ENCODE results near the gene SPATA13.
"Not testable (repeated sequence)": the region's sequence is repeated elsewhere in the genome, so short reads cannot be mapped to it uniquely, and the experiment has no call there.

Gene SPATA13

DNA sequence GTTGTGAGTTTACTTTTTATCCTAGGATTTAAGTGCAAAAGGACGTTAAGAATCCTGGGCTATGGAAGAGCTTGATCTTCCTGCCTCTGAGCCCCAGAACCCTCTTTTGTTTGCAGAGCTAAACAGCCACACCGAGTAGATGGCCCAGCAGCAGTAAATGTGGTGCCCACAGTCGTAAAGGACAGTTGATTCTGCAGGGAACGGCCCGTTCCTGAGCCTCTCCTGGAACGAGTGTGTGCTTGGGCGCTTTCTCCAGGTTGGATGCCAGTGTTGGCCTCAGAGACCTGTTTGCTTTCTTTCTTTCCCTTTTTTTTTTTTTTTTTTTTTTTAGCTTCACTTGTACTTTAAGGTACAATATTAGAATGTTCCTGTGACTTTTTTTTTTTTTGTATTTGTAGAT is 41.7 kb downstream of the SPATA13 start:
- no peak for FAIRE-seq

GRCh38 chr13:24203273-24203672 is 42.8 kb downstream of the SPATA13 start:
- FAIRE-seq: no peak

- no peak for FAIRE-seq
Measured at GRCh38 chr13:24203811-24204210, 43.3 kb downstream of the SPATA13 start.

DNA sequence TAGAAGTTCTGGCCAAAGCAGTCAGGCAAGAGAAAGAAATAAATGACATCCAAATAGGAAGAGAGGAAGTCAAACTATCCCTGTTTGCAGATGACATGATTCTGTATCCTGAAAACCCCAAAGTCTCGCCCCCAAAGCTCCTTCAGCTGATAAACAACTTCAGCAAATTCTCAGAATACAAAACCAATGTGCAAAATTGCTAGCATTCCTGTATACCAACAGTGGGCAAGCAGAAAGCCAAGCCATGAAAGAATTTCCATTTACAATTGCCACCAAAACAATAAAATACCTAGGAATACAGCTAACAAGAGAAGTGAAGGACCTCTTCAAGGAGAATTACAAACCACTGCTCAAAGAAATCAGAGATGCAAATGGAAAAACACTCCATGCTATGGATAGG is 44.6 kb downstream of the SPATA13 start:
- FAIRE-seq: not testable (repeated sequence)

GRCh38 chr13:24207841-24208667 is 47.5 kb downstream of the SPATA13 start:
- no peak for FAIRE-seq

- no peak for FAIRE-seq
Measured at GRCh38 chr13:24209138-24209537, 48.6 kb downstream of the SPATA13 start.

GRCh38 chr13:24212254-24212653 is 51.7 kb downstream of the SPATA13 start:
- FAIRE-seq: no peak

GRCh38 chr13:24212674-24213073 is 52.2 kb downstream of the SPATA13 start:
- FAIRE-seq: no peak

GRCh38 chr13:24213932-24214331 is 53.4 kb downstream of the SPATA13 start:
- FAIRE-seq: no peak

GRCh38 chr13:24214528-24214927 is 54.0 kb downstream of the SPATA13 start:
- FAIRE-seq: no peak

DNA sequence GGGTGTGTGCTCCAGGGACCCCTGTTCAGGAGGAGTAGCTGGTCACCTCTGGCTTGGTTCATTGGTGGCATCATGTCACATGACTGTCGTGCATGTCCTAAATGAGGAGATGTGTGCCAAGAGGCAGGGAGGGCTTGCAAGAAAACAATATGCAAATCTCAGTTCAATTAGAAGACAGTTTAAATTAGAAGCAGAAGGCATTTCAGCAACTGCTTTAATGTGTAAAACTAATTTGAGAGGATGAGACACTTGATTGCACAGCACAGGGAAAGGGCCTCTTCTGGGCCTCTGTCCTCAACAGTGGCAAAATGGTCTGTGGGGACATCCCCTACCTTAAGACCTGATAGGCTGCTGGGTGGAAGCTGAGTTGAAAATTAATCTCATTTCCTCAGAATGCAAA is 54.6 kb downstream of the SPATA13 start:
- FAIRE-seq: no peak

GRCh38 chr13:24215732-24216131 is 55.2 kb downstream of the SPATA13 start:
- FAIRE-seq: no peak

DNA sequence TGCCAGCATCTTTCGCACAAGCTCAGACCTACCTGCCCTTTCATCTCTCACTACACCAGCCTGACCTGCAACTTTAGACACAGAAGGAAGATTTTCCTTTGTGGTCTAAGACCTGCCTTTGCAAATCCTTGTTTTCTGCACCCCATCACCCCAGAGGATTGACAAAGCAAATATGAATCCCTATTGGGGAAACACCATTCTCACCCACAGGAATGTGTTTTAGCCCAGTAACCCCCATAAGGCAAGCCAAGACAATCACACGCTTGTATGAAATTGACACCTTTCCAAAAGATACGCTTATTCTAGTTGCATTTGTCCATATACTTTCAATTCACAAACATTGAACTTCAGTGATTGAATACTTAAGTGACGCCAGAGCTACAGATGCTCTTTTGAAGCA is 55.7 kb downstream of the SPATA13 start:
- no peak for FAIRE-seq

DNA sequence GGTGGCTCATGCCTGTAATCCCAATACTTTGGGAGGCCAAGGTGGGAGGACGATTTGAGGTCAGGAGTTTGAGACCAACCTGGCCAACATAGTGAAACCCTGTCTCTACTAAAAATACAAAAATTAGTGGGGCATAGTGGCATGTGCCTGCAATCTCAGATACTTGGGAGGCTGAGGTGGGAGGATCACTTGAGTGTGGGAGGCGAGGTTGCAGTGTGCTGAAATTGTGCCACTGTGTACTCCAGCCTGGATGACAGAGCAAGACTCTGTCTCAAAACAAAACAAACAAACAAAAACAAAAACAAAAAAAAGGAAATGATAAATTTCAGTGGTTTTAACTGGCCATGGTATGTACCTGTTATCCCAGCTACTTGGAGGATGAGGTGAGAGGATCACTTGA is 56.3 kb downstream of the SPATA13 start:
- not testable (repeated sequence) for FAIRE-seq

- FAIRE-seq: no peak
Measured at GRCh38 chr13:24217601-24218281, 57.2 kb downstream of the SPATA13 start.

GRCh38 chr13:24218338-24218737 is 57.8 kb downstream of the SPATA13 start:
- FAIRE-seq: no peak

DNA sequence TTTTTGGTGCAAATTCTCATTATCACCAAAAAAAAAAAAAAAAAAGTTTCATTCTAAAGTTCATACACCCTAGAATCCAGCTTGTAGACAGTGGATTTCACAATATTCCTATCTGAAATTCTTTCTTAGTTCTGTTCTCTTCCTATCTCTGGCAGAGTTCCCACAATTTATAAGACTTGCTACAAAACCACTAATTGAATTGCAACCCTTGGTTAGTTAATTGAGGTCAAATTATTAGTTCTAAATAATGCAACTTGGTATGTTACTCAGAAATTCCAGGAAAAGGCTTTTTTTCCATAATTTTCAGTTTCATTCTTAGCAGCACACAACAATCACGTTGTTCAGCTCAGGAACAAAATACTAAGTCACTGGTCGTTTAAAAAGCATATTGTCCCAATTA is 58.5 kb downstream of the SPATA13 start:
- FAIRE-seq: no peak

DNA sequence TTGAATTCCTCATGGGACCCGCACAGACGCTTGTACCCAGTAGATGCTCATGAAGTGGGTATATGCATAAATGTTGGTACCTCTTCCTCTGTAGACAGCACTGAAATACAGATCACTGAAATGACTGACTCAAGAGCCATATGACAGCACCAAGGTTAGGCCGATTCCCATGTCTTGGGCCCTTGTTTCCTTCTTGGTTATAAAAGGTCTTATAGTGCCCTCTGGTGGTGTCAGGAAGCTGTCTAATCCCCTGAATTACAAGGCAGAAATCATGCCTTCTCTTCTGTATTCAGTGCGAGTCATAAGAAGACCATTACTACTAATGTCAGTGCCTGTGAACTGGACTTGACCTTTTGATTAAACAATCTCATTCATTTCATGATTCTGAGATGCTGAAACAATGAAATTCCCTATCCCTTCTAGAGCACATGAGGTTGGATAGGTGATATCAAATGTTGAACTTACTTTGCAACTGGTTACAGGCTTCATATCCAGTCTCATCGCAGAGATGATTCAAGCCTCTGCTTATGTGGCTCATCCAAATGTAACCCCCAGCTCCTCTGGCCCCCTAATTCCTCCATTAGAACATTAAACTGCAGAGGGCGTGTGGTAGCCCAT is 59.7 kb downstream of the SPATA13 start:
- peak; percentile 86 for FAIRE-seq

GRCh38 chr13:24221007-24221406 is 60.5 kb downstream of the SPATA13 start:
- no peak for FAIRE-seq

DNA sequence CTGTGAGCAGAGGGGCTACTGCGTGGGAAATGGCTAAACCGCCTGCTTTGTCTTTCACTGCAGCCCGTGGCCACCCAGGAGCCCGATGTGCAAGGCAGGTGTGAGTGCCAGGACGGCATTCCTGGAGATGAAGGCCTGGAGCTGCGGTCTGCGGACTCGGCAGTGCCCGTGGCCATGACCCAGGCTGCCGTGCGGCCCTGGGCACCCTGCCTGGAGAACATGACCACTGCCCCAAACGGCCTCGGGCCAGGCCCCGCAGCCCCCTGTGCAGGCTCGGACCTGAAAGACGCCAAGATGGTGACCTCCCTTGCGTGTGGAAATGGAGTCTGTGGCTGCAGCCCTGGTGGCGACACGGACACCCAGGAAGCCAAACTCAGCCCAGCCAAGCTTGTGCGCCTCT is 62.2 kb downstream of the SPATA13 start:
- FAIRE-seq: no peak

- no peak for FAIRE-seq
Measured at GRCh38 chr13:24223341-24224231, 63.1 kb downstream of the SPATA13 start.

GRCh38 chr13:24224232-24224680 is 63.7 kb downstream of the SPATA13 start:
- no peak for FAIRE-seq

DNA sequence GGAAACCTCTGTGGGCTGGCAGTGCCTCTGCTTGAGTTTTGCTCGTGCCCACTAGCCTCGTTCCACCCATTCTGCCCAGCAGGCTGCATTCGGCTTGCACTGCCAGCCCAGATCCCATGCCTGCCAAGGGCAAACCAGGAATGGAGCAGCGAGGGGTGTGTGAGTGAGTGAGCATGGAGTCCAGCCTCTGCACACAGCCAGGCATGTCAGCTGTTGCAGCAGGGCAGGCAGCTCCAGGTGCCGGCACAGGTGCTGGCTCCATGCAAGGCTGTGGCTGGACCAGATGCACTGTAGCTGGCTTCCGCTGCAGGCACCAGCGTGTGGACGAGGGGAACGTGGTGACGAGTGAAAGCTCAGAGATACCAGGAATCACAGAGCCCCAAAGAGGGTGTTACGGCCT is 64.5 kb downstream of the SPATA13 start:
- FAIRE-seq: no peak

Data from TTC549 (cell line).